Spleen (tissue), 7 donors: Measurements from ENCODE around the gene SORCS2.

Experiments used
- POLR2AphosphoS5 ChIP-seq, 3 donors: sonication (generic); formaldehyde crosslinking; IDR thresholded peaks; one replicate each; pipeline ENCODE4 v1.5.1; 2017; ENCODE audit warnings: antibody characterized with exemption in 3 of 3
- TF ChIP-seq, protein P1 (sequence below), 11 experiments: fragments of 200-600 bp in 7 of 11; fragments of 450-650 bp in 4 of 11; sonication (generic) in 4 of 11; IDR thresholded peaks in 8 of 11; conservative IDR thresholded peaks in 3 of 11; 1 replicate in 7 of 11; 2 replicates in 4 of 11; pipeline versions ENCODE4 v1.4.0 to v1.8.0; 2016 to 2021; ENCODE audit warnings: antibody characterized with exemption in 11 of 11, inconsistent platforms in 4 of 11, mild to moderate bottlenecking in 1 of 11
- donor health status: DM: no; HTN: no; CAD: no; lungs with moderate emphysema.
- donor health status: DM: no; HTN: no; CAD: no.
- donor health status: DM: no; HTN: no; CAD: no.

GRCh38 chr4:7709431-7709830, 517.1 kb downstream of the SORCS2 start:
- TF ChIP-seq, protein P1, sequence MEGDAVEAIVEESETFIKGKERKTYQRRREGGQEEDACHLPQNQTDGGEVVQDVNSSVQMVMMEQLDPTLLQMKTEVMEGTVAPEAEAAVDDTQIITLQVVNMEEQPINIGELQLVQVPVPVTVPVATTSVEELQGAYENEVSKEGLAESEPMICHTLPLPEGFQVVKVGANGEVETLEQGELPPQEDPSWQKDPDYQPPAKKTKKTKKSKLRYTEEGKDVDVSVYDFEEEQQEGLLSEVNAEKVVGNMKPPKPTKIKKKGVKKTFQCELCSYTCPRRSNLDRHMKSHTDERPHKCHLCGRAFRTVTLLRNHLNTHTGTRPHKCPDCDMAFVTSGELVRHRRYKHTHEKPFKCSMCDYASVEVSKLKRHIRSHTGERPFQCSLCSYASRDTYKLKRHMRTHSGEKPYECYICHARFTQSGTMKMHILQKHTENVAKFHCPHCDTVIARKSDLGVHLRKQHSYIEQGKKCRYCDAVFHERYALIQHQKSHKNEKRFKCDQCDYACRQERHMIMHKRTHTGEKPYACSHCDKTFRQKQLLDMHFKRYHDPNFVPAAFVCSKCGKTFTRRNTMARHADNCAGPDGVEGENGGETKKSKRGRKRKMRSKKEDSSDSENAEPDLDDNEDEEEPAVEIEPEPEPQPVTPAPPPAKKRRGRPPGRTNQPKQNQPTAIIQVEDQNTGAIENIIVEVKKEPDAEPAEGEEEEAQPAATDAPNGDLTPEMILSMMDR (IDR thresholded peaks at IDR 0.05 in 8 of 11, conservative IDR thresholded peaks at IDR 0.05 in 3 of 11): no peak
- no peak for TF ChIP-seq POLR2AphosphoS5 (IDR thresholded peaks at IDR 0.05)
